ENCODE data around the gene DOLK. TPM values are rescaled to one million over a fixed set of nuclear protein-coding genes. Genes with fewer than 3 reads are reported as not detected.
A peak's percentile ranks its signal among the peaks of the same experiment; 100 is the strongest.

Gene DOLK
- total and polyA plus RNA-seq, 11 donors: 7.8 to 15.6 (median 10.6) TPM

DNA sequence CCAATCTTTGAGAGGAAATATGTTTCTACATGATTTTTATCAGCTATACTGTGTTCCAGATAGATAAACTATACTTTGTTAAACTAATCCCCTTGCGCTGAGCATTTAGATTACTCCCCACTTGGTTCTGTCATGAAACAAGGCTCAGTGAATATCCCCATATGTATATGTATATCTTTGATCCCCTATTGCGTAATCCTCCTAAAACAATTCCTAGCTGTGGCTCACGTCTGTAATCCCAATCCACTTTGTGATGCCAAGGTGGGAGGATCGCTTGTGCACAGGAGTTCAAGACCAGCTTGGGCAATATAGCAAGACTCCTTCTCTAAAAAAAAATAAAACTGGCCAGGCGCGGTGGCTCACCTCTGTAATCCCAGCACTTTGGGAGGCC is 23.9 kb downstream of the DOLK start:
- ATAC-seq (no peak), DNase-seq (no peak)
- Histone ChIP-seq H3K9me3 (no peaks in the 10 kb centered on the region), H3K4me1 (peaks cover 6 to 51% (median 34%) of the 10 kb centered on the region in 12 donors), H3K27ac (no peak overlapping the region), H3K4me3 (no peak overlapping the region), H3K27me3 (no peaks in the 10 kb centered on the region), H3K36me3 (no peaks in the 10 kb centered on the region)
- 91 to 96% (median 95%) methylated on average over 6 of the region's 6 CpGs for WGBS, 4 donors
- TF ChIP-seq, protein P1, sequence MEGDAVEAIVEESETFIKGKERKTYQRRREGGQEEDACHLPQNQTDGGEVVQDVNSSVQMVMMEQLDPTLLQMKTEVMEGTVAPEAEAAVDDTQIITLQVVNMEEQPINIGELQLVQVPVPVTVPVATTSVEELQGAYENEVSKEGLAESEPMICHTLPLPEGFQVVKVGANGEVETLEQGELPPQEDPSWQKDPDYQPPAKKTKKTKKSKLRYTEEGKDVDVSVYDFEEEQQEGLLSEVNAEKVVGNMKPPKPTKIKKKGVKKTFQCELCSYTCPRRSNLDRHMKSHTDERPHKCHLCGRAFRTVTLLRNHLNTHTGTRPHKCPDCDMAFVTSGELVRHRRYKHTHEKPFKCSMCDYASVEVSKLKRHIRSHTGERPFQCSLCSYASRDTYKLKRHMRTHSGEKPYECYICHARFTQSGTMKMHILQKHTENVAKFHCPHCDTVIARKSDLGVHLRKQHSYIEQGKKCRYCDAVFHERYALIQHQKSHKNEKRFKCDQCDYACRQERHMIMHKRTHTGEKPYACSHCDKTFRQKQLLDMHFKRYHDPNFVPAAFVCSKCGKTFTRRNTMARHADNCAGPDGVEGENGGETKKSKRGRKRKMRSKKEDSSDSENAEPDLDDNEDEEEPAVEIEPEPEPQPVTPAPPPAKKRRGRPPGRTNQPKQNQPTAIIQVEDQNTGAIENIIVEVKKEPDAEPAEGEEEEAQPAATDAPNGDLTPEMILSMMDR (IDR thresholded peaks at IDR 0.05): no peak
- no peak for TF ChIP-seq POLR2A (IDR thresholded peaks at IDR 0.05)
- intact Hi-C loops (cut with DNase I): loop anchor here in 4 of 10 donors (2.0 to 5.0 kb wide), 2 partner anchors 41 kb away; partner anchors contain the start of genes LRRC8A (in 4 of the 4) and KYAT1 (in 3 of the 4)

DNA sequence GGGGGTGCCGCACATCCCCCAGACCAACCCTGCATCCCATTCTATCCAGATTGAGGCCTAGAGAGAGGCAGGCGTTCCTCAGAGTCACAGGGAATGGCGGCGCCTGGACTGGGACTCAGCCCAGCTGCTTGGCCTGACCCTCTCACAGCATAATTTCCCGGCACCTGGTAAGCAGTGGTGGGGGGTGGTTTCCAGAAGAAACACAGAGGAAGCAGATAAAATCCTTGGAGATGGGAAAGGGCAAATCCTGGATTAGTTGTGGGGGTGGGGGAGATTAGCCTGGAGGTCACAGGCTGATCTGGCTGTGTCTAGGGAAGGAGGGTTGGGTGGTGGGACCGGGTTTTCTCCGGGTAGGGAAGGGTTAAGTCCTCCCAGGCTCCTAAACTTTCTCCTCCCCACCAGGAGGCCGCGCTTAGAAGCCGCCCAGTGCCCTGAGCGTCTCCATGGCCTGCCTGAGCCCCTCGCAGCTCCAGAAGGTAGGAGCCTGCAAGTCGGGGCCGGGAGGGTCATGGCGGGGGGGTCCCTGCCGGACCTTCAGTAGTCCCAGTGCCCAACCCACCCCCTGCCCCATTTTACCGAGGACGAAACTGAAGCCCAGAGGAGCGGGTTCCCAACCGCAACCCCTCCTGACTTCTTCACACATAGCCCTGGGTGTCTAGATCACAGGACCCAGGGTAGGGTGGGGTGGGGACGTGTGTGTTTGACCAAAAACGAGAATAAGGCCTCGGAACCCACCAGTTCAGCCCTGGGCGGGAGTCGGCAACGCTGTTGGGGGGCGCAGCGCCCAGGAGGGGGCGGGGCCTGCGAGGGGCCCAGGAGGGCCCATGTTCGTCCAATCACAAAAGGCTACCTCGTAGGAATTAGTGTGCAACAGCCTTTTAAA is 25.3 kb downstream of the DOLK start:
- Histone ChIP-seq H3K27me3 (no peaks in the 10 kb centered on the region), H3K4me3 (peak overlapping the region; percentile 13 to 72 (median 62)), H3K9me3 (no peaks in the 10 kb centered on the region), H3K36me3 (peaks cover 0 to 11% (median 7%) of the 10 kb centered on the region in 9 donors), H3K4me1 (peaks cover 6 to 52% (median 35%) of the 10 kb centered on the region in 12 donors), H3K27ac (peak overlapping the region; percentile 62 to 91 (median 86))
- no peak for TF ChIP-seq POLR2A (IDR thresholded peaks at IDR 0.05)
- TF ChIP-seq, protein P1 (IDR thresholded peaks at IDR 0.05): peak in 3 of 12 donors; percentile 9 to 20 (median 17)
- WGBS, 4 donors: 8 to 19% (median 14%) methylated on average over 31 to 32 of the region's 32 CpGs
- ATAC-seq (peak; percentile 25 to 73 (median 64)), DNase-seq (peak; percentile 59 to 79 (median 65))
- intact Hi-C loops (cut with DNase I): loop anchor here in 4 of 10 donors (2.0 to 5.0 kb wide), 2 partner anchors 39 to 40 kb away; partner anchors contain the start of genes LRRC8A (in 4 of the 4) and KYAT1 (in 3 of the 4)

DNA sequence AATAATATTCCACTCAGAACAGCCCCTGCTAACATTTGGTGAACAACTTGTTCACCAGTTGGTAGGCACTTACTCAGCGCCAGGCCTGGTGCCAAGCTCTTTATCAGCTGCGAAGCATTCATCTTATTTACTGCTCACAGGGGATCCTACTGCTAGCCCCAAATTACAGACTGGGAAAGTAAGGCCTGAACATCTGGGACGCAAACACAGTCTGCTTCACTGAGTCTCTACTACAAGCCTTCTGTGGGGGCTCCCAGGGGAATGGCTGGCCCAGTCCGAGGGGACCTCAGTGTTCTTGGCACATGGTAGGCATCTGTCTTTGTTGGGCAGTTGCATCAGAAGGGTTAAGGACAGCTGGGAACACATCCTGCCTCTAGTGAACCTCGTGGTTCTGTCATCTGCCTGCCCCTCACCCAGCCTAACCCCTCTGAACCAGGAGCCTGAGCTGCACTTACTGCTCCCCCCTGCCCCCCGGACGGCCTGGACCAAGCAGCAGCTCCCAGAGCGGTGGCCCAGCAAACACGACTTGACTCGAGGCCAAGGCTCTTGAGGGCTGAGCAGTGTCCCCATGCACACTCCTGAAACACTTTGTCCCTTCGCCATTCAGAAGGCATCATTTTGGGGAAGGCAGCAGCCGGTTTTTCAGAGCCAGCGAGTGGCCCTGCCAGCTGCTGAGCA is 26.9 kb downstream of the DOLK start, which contains the start of gene PHYHD1:
TSS of gene PHYHD1 (plus strand) at position 602 of the 678 bp plus-strand sequence. CDS start 1,342 bp downstream, outside the sequence.
- TF ChIP-seq, protein P1 (IDR thresholded peaks at IDR 0.05): no peak
- no peak for TF ChIP-seq POLR2A (IDR thresholded peaks at IDR 0.05)
- H3K27me3 ChIP-seq: no peaks in the 10 kb centered on the region
- H3K9me3 ChIP-seq: no peaks in the 10 kb centered on the region
- ATAC-seq: peak; percentile 44 to 79 (median 74)
- H3K4me1 ChIP-seq: peaks cover 16 to 68% (median 51%) of the 10 kb centered on the region in 12 donors
- peak in 4 of 5 donors; percentile 65 to 90 (median 84) for DNase-seq
- peak within 1 kb of the TSS; percentile 62 to 91 (median 86) for H3K27ac ChIP-seq
- WGBS, 4 donors: 32 to 54% (median 35%) methylated on average over 7 to 13 of the region's 13 CpGs
- intact Hi-C loops (cut with DNase I): loop anchor here in 3 of 10 donors (5.0 kb wide), 1 partner anchor 38 kb away; the partner anchor contains the start of genes KYAT1 (in 3 of the 3) and LRRC8A (in 3 of the 3)
- H3K36me3 ChIP-seq: peaks cover 0 to 24% (median 17%) of the 10 kb centered on the region in 9 donors
- peak within 1 kb of the TSS in 11 of 12 donors; percentile 26 to 72 (median 63) for H3K4me3 ChIP-seq

Data from heart left ventricle (tissue), 16 donors.